Middle frontal gyrus (tissue), 1 donor: Measurements from ENCODE around the gene PDZD2.

Source experiments
- DNase-seq: peaks from one replicate; pipeline ENCODE4 v3.0.0-alpha.2; 2015; ENCODE audit warnings: low spot score; ENCODE audit errors: extremely low spot score

The PDZD2 gene

GRCh38 chr5:31921852-31922305 lies 282.9 kb downstream of the PDZD2 start:
- no peak for DNase-seq

DNA sequence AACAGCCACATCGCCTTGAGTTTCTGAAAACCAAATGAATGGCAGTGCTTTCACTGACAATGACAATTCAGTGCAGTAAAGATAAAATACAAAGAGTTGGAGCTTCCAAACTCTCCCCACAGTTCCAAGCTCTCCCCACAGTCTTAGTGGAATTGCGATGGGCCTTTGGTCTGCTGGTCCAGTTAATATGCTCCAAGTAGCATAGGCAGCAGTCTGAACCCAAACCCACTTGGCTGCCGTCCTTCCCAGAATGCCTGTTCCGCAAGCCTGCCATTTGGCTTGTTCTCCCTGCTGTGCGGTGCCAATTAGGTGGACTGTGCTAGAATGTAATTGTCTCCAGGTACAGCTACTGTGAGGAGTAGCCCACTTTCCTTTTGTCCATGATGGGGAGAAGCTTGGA lies 285.1 kb downstream of the PDZD2 start:
- no peak for DNase-seq

DNA sequence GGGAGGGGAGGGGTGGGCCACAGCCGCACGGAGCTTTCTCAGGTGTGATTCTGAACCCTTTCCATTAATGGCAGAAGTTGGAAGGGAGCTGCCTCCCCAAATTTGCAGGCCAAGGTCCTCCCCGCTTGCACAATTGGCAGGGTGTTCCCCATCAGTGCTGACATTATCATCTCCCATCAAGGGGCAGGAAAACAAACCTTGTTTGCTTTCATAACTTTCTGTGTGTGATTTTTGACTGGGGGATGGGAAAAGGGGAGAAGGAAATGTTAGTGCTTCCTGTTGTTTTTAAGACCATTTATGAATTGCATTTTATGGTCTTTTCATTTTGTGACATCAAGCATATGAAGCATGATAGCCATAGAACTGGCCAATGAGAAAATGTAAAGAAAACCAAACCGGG lies 292.9 kb downstream of the PDZD2 start:
- DNase-seq, result no peak

DNA sequence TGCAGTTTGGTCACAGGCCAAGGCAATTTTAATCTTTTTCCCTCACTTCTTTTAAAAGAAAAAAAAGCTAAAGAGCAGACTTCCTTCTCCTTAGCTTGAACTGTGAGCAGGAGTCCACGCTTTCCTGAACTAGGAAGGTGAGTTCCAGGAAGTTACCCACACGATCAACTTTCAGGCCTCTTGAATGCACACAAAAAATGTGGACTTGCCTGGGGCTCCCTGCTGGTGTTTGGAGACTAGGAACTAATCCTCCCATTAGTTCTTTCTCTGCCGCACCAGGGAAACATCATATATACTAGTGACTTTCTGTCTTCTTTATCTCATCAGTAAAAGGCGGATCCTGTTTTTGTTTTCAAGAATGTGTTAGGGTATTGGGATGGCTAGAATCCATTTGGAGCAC lies 295.2 kb downstream of the PDZD2 start:
- DNase-seq, result no peak

GRCh38 chr5:31935496-31936369 lies 296.8 kb downstream of the PDZD2 start:
- no peak for DNase-seq

- DNase-seq, result no peak
Measured at GRCh38 chr5:31936683-31937082, 297.8 kb downstream of the PDZD2 start.

DNA sequence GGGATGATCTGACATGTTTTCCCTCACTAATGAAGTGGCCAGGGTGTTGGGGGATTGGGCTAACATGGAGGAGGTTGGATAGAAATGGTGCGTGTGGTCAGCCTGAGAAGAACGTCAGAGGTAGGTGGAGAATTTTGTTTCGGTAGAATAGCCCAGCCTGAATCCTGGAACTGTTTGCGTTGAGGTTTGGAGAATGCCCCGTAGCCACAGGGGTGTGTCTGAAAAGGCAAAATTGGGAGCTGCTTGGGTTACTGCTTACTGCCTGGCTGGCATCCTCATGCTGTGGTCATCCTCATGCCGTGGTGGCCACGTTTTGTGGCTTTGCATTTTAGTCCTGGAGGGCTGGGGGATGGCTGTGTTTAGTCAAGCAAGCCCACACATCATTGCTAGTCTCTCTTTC lies 298.3 kb downstream of the PDZD2 start:
- DNase-seq, result no peak

DNA sequence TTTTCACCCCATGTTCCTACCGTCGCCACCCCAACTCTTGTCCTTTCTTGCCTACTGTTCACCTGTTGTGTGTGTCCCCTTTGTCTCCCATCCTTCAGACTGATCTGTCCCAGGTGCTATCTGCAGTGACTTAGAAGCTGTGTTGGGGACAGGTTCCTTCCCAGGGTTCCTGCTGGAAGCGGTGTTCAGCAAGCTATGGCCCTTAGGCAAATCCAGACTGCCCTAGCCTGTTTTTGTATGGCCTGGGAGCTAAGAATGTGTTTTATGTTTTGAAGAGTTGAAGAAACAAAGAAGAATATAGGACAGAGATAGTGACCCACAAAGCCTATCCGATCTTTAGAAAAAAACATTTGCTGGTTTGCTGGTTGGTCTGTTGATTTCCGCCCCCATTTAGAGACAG lies 298.8 kb downstream of the PDZD2 start:
- DNase-seq, result no peak

DNA sequence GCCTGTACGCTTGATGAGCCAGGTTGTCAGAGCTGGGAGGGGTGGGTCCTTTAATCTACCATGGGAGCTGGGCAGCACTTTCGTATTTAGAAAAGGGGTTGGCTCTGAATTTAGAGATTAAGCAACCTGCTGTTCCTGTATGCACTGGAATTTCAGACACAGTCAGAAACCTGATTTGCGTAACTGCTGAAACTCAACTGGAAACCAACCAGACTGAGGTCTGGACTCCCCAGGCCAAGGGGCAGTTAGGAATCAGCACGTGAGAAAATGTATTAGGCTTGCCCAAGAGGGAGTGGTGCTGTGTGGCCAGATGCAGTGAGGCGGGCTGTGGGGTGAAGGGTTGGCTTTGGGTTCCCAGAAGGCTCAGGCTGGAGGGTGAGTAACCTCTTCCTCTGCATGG lies 300.2 kb downstream of the PDZD2 start:
- DNase-seq, result no peak

GRCh38 chr5:31941151-31941755 lies 302.3 kb downstream of the PDZD2 start:
- DNase-seq, result no peak

- no peak for DNase-seq
Measured at GRCh38 chr5:31942546-31942945, 303.6 kb downstream of the PDZD2 start.

- DNase-seq, result no peak
Measured at GRCh38 chr5:31944684-31945445, 305.9 kb downstream of the PDZD2 start.

- DNase-seq, result no peak
Measured at GRCh38 chr5:31948006-31948405, 309.1 kb downstream of the PDZD2 start.

GRCh38 chr5:31952067-31952466 lies 313.1 kb downstream of the PDZD2 start:
- no peak for DNase-seq

DNA sequence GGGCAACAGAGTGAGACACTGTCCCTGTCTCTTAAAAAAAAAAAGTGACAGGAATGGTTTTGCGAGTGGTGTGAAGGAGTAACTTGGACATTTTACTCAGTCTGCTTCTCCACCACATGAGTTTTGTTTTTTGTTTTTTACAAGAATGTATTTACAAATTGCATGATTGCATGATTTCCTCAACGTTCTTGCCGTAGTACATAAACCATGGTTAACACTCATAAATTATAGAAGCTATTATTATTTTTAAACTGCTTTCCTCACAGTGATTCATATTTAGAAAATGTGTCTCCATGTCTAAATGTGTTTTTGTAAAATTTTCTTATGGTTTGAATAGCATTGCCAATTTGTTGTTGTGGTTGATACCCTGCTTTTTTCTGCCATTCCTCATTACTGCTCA lies 315.2 kb downstream of the PDZD2 start:
- no peak for DNase-seq

- no peak for DNase-seq
Measured at GRCh38 chr5:31957151-31957550, 318.2 kb downstream of the PDZD2 start.

DNA sequence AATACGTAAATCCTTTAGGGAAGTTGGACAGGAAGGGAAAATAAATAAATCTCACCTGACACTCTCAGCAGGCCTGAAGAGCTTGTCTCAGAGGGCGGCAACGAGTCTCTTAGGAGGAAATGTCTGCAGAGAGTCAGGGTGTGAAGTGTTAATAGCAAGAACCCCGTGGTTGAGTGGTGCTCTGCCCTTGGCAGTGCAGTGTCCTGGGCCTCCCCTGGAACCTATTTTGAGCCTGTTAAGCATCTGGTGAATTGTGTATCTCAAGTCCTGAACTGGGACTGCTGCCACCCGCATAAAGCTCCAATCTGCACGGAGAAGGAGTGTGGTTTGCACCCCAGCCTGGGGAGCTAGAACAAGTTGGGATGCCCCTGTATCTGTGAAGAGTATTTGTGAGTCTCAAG lies 323.4 kb downstream of the PDZD2 start:
- no peak for DNase-seq

DNA sequence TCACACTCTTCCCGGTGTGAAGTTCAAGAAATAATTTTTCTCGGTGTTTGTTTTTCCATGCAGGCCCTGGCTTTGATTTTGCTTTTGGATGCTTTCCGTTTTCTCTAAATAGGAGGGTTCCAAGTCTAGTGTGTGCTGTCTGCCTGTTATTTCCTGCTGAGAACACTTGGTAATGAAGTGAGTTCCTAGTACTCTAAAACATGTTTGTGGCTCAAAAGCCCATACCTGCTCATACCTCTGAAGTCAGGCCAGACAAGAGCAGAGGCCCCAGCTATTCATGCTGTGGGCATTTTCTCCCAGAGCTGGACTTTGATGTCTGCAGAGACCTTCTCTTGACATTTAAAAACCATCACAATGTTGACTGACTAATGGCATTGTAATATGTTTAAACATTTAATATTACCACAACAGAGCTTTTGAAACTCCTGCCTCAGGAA lies 324.0 kb downstream of the PDZD2 start:
- no peak for DNase-seq

DNA sequence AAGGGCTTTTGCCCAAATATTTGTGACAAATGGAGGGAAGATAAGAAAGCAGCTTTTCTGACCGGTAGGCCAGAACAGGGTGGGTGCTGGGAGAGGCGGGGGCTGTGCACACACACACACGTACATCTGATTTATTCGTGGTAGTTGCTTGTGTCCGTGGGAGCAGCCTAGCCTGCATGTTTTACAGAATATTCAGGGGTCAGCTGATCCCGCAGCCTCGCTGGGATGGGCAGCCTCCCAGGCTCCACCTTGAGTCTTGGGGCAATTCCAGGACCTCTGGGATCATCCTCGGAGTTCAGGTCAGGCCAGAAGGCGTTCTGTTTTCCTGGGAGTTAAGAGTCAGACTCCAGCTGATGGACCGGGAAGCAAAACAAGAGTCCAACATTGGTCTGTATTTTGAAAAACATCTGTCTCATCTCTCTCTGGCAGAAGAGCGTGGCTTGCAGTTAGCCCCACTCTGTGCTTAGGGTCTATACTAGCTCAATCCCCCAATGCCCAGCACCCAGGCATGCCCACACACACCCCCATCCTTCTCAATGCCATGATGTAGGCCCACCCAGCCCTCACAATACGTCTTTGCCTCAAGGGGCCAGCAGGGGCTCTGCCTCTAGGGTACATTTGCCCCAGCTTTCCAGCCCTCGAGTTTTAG lies 324.6 kb downstream of the PDZD2 start:
- no peak for DNase-seq

- DNase-seq, result no peak
Measured at GRCh38 chr5:31964007-31964360, 325.1 kb downstream of the PDZD2 start.

GRCh38 chr5:31965227-31965626 lies 326.3 kb downstream of the PDZD2 start:
- DNase-seq, result no peak

DNA sequence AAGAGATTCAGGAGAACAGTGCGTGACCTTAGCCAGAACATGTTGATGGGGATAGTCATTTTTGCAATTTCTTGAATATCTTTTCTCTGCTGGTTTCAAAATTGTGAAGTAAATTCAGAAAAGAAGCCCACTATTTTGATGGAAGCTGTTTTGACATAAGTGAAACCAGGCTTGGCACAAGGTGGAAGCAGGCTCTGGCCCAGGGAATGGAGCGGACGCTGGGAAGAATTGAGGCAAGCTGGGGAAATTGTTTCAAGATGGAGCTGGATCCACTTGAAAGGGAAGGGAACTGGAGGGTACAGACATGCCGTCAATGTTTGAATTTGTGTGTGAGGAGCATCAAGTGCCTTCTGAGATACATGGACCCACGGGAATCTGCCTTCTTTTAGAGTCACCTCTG lies 328.0 kb downstream of the PDZD2 start:
- DNase-seq, result no peak
